ENCODE results near the gene EBPL.
"Not testable (repeated sequence)": the region's sequence is repeated elsewhere in the genome, so short reads cannot be mapped to it uniquely, and the experiment has no call there.

The EBPL gene

GRCh38 chr13:49690995-49691784 lies at the start of gene EBPL:
Gene EBPL (minus strand): TSS chr13:49691486. CDS start chr13:49691424, 62 bp downstream.
- DNase-seq, result peak; percentile 84

- no peak for DNase-seq
These were observed 49.6 kb upstream of the EBPL start for GRCh38 chr13:49740870-49741269.

- DNase-seq, result no peak
These were observed 48.4 kb upstream of the EBPL start for GRCh38 chr13:49739498-49740187.

GRCh38 chr13:49733181-49733951 lies 42.1 kb upstream of the EBPL start:
- DNase-seq, result no peak

- no peak for DNase-seq
These were observed 40.5 kb upstream of the EBPL start for GRCh38 chr13:49731766-49732165.

- DNase-seq, result no peak
These were observed 25.3 kb upstream of the EBPL start for GRCh38 chr13:49716615-49717014.

- DNase-seq, result no peak
These were observed 23.5 kb upstream of the EBPL start for GRCh38 chr13:49714757-49715156.

GRCh38 chr13:49711218-49711863 lies 20.1 kb upstream of the EBPL start:
- no peak for DNase-seq

GRCh38 chr13:49704264-49704663 lies 13.0 kb upstream of the EBPL start:
- not testable (repeated sequence) for DNase-seq

- no peak for DNase-seq
These were observed 10.2 kb upstream of the EBPL start for GRCh38 chr13:49701491-49701890.

GRCh38 chr13:49697468-49697867 lies 6.2 kb upstream of the EBPL start:
- DNase-seq, result no peak

- no peak for DNase-seq
These were observed 3.2 kb upstream of the EBPL start for GRCh38 chr13:49694446-49694845.

- no peak for DNase-seq
These were observed 2.6 kb upstream of the EBPL start for GRCh38 chr13:49693877-49694276.

GRCh38 chr13:49693191-49693733 lies 2.0 kb upstream of the EBPL start:
- DNase-seq, result no peak

- DNase-seq, result peak; percentile 43
These were observed 922 bp downstream of the EBPL start for GRCh38 chr13:49690133-49690994.

GRCh38 chr13:49683489-49683888 lies 7.8 kb downstream of the EBPL start:
- DNase-seq, result no peak

GRCh38 chr13:49681842-49682435 lies 9.3 kb downstream of the EBPL start:
- DNase-seq, result no peak

- DNase-seq, result no peak
These were observed 12.0 kb downstream of the EBPL start for GRCh38 chr13:49679246-49679645.

- DNase-seq, result no peak
These were observed 12.9 kb downstream of the EBPL start for GRCh38 chr13:49678191-49678914.

- no peak for DNase-seq
These were observed 14.5 kb downstream of the EBPL start for GRCh38 chr13:49676581-49677298.
